OCI-LY3 (cell line): ENCODE data around the gene NRP2.

Experiments used
- H2AFZ ChIP-seq: fragments of 200-600, 300-600 bp; shearing (Covaris generic); 2 replicates; pipeline ENCODE4 v1.6.0; 2014; ENCODE audit warnings: antibody characterized with exemption, low read depth, low read length
- H3K27ac ChIP-seq: fragments of 200-600, 300-600 bp; sonication (generic); 2 replicates; pipeline ENCODE4 v1.5.1; 2014; ENCODE audit warnings: mild to moderate bottlenecking, low read length, moderate library complexity, mixed read lengths
- H3K27me3 ChIP-seq: fragments of 200-600, 300-600 bp; sonication (generic); 2 replicates; pipeline ENCODE4 v1.6.1; 2014; ENCODE audit warnings: low read depth, low read length, mixed read lengths
- H3K36me3 ChIP-seq: fragments of 200-600, 300-600 bp; sonication (generic); replicated peaks from 2 replicates; pipeline ENCODE3; 2014; ENCODE audit warnings: low read depth, low read length, mixed read lengths
- H3K4me1 ChIP-seq: fragments of 300-600, 200-600 bp; sonication (generic); 2 replicates; pipeline ENCODE4 v1.6.1; 2014; ENCODE audit warnings: low read length, mixed read lengths
- H3K4me2 ChIP-seq: fragments of 200-600, 300-600 bp; sonication (generic); 2 replicates; pipeline ENCODE4 v1.6.1; 2014; ENCODE audit warnings: low read length, mixed read lengths
- H3K4me3 ChIP-seq: fragments of 300-600, 200-600 bp; sonication (generic); 2 replicates; pipeline ENCODE4 v1.5.1; 2014; ENCODE audit warnings: antibody characterized with exemption, mild to moderate bottlenecking, low read length, moderate library complexity
- H3K79me2 ChIP-seq: fragments of 300-600, 200-600 bp; shearing (Covaris generic); 2 replicates; pipeline ENCODE4 v1.6.1; 2014; ENCODE audit warnings: mild to moderate bottlenecking, low read length, mixed read lengths
- H3K9ac ChIP-seq: fragments of 300-600, 200-600 bp; shearing (Covaris generic); 2 replicates; pipeline ENCODE4 v1.6.0; 2014; ENCODE audit warnings: mild to moderate bottlenecking, low read length, moderate library complexity
- H3K9me3 ChIP-seq: fragments of 200-600, 300-600 bp; shearing (Covaris generic); 2 replicates; pipeline ENCODE4 v1.6.1; 2014; ENCODE audit warnings: low read length, mixed read lengths; ENCODE audit not compliant: insufficient read depth
- H4K20me1 ChIP-seq: fragments of 200-600, 300-600 bp; sonication (generic); 2 replicates; pipeline ENCODE4 v1.6.1; 2016; ENCODE audit warnings: low read length, mixed read lengths; ENCODE audit not compliant: insufficient read depth
- CTCF ChIP-seq: fragments of 200-600, 300-600 bp; sonication (generic); IDR thresholded peaks from 2 replicates; pipeline ENCODE4 v1.5.1; 2014; ENCODE audit warnings: antibody characterized with exemption, low read length, low read depth
- EZH2phosphoT487 ChIP-seq: fragments of 200-600 bp; shearing (Covaris generic); IDR thresholded peaks from 2 replicates; pipeline ENCODE4 v1.6.1; 2018; ENCODE audit warnings: antibody characterized with exemption, mixed run types, low read depth

Gene NRP2

GRCh38 chr2:205696331-205696926, 14.1 kb downstream of the NRP2 start:
- Histone ChIP-seq H3K36me3 (no peaks in the 10 kb centered on the region), H4K20me1 (no peaks in the 10 kb centered on the region), H3K9me3 (no peaks in the 10 kb centered on the region), H3K79me2 (no peaks in the 10 kb centered on the region), H3K27me3 (no peaks in the 10 kb centered on the region), H3K9ac (no peak overlapping the region), H3K27ac (no peak overlapping the region), H3K4me2 (no peak overlapping the region), H2AFZ (no peak overlapping the region), H3K4me1 (peaks cover 30% of the 10 kb centered on the region), H3K4me3 (no peak overlapping the region)
- TF ChIP-seq EZH2phosphoT487 (no peak), CTCF (no peak)

- Histone ChIP-seq H3K9ac (no peak overlapping the region), H3K27ac (no peak overlapping the region), H4K20me1 (no peaks in the 10 kb centered on the region), H3K4me3 (no peak overlapping the region), H3K4me1 (peaks cover 31% of the 10 kb centered on the region), H3K79me2 (no peaks in the 10 kb centered on the region), H3K4me2 (no peak overlapping the region), H3K27me3 (no peaks in the 10 kb centered on the region), H3K36me3 (no peaks in the 10 kb centered on the region), H2AFZ (no peak overlapping the region), H3K9me3 (no peaks in the 10 kb centered on the region)
- TF ChIP-seq CTCF: no peak
- no peak for TF ChIP-seq EZH2phosphoT487
These were observed 14.7 kb downstream of the NRP2 start for GRCh38 chr2:205696927-205697441.

GRCh38 chr2:205698286-205699268, 16.3 kb downstream of the NRP2 start:
- H3K27ac ChIP-seq: peak overlapping the region; percentile 46
- no peak overlapping the region; the same call in 1 of the 2 replicates for H3K9ac ChIP-seq
- H3K9me3 ChIP-seq: no peaks in the 10 kb centered on the region
- no peak overlapping the region for H3K4me3 ChIP-seq
- peaks cover 33% of the 10 kb centered on the region for H3K4me1 ChIP-seq
- H3K79me2 ChIP-seq: no peaks in the 10 kb centered on the region
- H3K27me3 ChIP-seq: no peaks in the 10 kb centered on the region
- TF ChIP-seq CTCF: no peak
- H4K20me1 ChIP-seq: no peaks in the 10 kb centered on the region
- H3K4me2 ChIP-seq: peak overlapping the region; percentile 58
- H2AFZ ChIP-seq: no peak overlapping the region
- no peaks in the 10 kb centered on the region for H3K36me3 ChIP-seq
